Loucy (cell line): ENCODE measurements around the gene SENP3.

Experiments
- CTCF ChIP-seq: fragments of 200-600 bp; sonication (generic); conservative IDR thresholded peaks from 2 replicates; pipeline ENCODE4 v1.5.1; 2014; ENCODE audit warnings: mild to moderate bottlenecking, antibody characterized with exemption, low read length
- EZH2phosphoT487 ChIP-seq: fragments of 200-600 bp; IDR thresholded peaks from 2 replicates; pipeline ENCODE4 v1.6.1; 2018; ENCODE audit warnings: antibody characterized with exemption, mild to moderate bottlenecking, moderate library complexity, borderline replicate concordance

GRCh38 chr17:7561028-7561575 is 617 bp upstream of the SENP3 start:
- TF ChIP-seq CTCF = peak; percentile 70
- TF ChIP-seq EZH2phosphoT487 = no peak
